G401.6 (cell line): ENCODE data around the gene PTPRJ.
"Not testable (repeated sequence)": the region's sequence is repeated elsewhere in the genome, so short reads cannot be mapped to it uniquely, and the experiment has no call there.

Source experiments
- FAIRE-seq: peaks from 2 replicates; lab custom pipeline; 2012; peaks lifted over from hg19 to GRCh38; lab: Jason Lieb, UNC

PTPRJ gene

GRCh38 chr11:47980088-47980906 is at the start of gene PTPRJ:
Gene PTPRJ, plus strand, starts transcription at chr11:47980559. Its CDS starts 354 bp downstream, at chr11:47980913.
- no peak for FAIRE-seq

- no peak for FAIRE-seq
Measured at GRCh38 chr11:47932544-47932943, 47.8 kb upstream of the PTPRJ start.

- not testable (repeated sequence) for FAIRE-seq
Measured at GRCh38 chr11:47933797-47934196, 46.6 kb upstream of the PTPRJ start.

- FAIRE-seq, result no peak
Measured at GRCh38 chr11:47938791-47939560, 41.4 kb upstream of the PTPRJ start.

GRCh38 chr11:47940904-47941649 is 39.3 kb upstream of the PTPRJ start:
- no peak for FAIRE-seq

- no peak for FAIRE-seq
Measured at GRCh38 chr11:47941907-47942558, 38.3 kb upstream of the PTPRJ start.

GRCh38 chr11:47943721-47944586 is 36.4 kb upstream of the PTPRJ start:
- FAIRE-seq, result no peak

GRCh38 chr11:47944632-47945031 is 35.7 kb upstream of the PTPRJ start:
- FAIRE-seq, result no peak

GRCh38 chr11:47946682-47947559 is 33.4 kb upstream of the PTPRJ start:
- no peak for FAIRE-seq

- FAIRE-seq, result no peak
Measured at GRCh38 chr11:47948137-47948536, 32.2 kb upstream of the PTPRJ start.

GRCh38 chr11:47949001-47949675 is 31.2 kb upstream of the PTPRJ start:
- not testable (repeated sequence) for FAIRE-seq

- no peak for FAIRE-seq
Measured at GRCh38 chr11:47950396-47950795, 30.0 kb upstream of the PTPRJ start.

- not testable (repeated sequence) for FAIRE-seq
Measured at GRCh38 chr11:47951504-47951903, 28.9 kb upstream of the PTPRJ start.

- no peak for FAIRE-seq
Measured at GRCh38 chr11:47955061-47955755, 25.2 kb upstream of the PTPRJ start.

GRCh38 chr11:47960015-47960414 is 20.3 kb upstream of the PTPRJ start:
- no peak for FAIRE-seq

- FAIRE-seq, result no peak
Measured at GRCh38 chr11:47961383-47961782, 19.0 kb upstream of the PTPRJ start.

GRCh38 chr11:47964546-47964945 is 15.8 kb upstream of the PTPRJ start:
- FAIRE-seq, result no peak

- no peak for FAIRE-seq
Measured at GRCh38 chr11:47967577-47968525, 12.5 kb upstream of the PTPRJ start.
